CD4-positive, alpha-beta T cell treated with Interleukin-15 for 4 hours (primary cell): ENCODE data around the gene DOK7.

Experiments
- DNase-seq: peaks from one replicate; pipeline ENCODE4 v3.0.0-alpha.2; 2020; ENCODE audit warnings: low spot score

DOK7 gene

DNA sequence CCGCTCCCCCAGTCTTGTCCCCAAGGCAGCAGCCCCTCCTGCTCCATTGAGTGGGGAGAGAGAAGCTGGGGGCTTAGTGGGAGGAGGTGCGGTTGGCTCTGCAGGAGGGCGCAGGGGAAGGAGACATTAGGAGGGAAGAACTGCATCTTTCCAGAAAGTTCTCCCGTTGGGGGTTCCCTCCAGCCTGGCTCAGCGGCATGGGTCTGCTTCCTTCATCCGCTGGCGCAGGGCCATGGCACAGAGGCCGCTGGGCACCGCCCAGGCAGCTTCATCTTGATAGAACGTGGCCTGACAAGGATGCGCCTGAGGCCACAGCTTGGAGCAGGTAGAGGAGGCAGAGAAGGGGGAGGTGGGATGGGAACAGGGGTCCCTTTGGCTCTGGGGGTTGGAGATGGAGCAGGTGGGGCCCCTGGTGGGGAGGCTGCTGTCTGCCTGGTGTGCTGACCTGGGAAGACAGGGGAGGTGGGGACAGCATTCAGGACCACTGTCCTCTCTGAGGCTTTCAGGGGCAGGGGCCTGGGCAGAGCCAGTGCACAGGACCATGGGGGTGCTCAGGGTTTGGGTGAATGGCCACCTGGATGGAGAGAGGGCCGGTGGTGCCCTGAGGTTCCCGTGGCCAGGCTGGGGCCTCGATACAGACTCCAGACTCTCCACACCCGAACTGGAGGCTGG, 12.1 kb downstream of the DOK7 start:
- no peak for DNase-seq

DNA sequence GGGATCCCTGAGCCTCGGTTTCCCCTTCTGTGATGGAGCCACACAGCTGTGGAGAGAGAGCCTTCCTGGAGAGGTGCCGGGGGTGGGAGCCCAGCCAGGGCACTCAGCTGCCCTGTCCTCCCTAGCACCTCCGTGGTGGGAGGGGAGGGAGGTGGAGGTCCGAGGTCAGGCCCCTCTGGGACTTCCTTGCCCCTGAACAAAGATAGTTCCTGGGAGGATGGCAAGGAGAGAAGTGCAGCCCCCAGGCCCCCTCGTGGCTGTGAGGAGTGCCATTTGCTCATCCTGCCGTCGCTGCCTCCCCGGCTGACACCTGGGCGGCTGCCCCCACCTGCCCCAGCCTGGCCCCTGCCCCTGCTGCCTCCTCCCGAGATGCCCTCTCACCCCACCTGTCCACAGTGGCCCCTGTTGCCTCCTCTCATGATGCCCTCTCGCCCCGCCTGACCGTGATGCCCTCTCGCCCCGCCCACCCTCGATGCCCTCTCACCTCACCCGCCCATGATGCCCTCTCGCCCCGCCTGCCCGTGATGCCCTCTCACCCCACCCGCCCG, 12.7 kb downstream of the DOK7 start:
- DNase-seq = no peak

DNA sequence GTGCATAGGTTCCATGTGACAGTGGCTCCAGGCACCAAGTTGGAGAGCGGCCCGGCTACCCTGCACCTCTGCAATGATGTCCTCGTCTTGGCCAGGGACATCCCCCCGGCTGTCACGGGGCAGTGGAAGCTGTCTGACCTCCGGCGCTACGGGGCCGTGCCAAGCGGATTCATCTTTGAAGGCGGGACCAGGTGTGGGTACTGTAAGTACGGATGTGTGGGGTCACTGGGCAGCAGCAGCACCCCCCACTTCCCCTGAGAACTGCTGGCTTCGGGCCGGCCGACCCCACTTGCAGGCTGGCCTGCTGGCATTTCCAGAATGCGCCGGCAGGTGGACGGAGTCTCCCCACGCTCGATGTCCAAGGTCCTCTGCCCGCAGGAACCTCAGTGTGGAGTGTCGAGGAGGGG, 13.2 kb downstream of the DOK7 start:
- DNase-seq = no peak

DNA sequence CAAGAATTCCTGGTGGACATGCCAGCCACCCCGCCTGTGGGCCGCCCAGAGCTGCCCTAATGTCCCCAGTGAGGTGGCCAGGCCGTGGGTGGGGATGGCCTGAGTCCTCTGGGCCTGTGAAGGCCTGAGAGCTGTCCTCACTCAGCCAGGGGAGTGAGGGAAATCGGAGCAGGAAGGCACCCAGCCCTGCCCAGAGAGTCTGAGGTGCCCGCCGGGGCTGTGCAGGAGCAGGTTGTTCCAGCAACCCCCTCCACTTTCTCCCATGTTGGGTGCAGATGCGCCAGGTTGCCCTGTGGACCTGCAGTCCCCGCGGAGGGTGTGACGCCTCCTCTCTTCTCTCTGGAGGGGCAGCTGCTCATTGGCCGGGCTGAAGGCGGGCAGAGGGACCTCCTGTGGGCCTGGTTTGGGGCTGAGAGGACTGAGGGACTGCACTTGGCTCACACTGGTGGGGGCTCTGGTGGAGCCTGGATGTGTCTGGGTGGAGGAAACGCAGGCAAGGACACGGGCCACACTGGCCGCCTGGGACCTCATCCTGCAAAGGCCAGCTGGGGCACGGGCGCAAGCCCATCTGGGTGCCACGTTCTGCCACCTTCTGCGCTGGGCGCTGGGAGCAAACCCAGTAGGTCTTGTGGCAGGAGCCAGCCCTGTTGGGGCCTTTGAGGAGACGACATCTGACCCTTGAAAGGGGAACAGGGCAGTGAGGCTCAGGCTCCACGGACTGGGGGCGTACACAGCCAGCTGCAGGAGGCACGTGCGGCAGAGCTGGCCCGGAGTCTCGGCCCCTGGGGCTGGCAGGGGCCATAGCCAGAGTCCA, 14.0 kb downstream of the DOK7 start:
- DNase-seq = no peak

DNA sequence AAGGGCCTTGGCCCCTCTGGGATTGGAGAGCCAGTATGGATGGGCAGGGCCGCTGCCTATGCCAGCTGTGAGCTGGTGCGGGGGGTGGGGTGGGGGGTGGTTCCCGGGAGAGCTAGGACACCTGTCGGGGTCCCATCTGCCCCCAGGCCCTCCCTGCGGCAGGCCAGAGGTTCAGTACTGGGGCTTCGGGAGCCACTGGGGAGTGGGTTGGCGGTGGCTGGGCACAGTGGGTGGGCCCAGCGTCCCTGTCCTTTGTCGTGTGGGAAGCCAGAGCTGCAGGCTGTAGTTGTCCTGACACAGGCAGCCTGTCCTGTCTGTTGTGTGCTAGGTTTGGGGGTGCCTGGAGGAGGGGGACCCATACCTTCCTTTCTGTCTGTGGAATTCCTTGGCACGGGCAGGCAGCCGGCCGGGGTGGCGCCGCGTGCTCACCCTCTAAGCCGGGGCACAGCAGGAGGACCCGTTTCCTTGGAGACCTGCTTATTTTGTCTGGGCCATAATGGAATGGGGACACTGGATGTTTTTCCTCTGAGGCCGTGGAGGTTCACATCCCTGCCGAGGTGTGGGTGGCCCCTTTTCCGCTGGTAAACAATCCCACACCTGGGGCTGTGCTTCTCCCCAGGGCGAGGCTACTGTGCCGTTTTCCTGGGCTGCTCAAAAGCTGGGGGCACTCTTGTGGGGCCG, 14.8 kb downstream of the DOK7 start:
- no peak for DNase-seq

DNA sequence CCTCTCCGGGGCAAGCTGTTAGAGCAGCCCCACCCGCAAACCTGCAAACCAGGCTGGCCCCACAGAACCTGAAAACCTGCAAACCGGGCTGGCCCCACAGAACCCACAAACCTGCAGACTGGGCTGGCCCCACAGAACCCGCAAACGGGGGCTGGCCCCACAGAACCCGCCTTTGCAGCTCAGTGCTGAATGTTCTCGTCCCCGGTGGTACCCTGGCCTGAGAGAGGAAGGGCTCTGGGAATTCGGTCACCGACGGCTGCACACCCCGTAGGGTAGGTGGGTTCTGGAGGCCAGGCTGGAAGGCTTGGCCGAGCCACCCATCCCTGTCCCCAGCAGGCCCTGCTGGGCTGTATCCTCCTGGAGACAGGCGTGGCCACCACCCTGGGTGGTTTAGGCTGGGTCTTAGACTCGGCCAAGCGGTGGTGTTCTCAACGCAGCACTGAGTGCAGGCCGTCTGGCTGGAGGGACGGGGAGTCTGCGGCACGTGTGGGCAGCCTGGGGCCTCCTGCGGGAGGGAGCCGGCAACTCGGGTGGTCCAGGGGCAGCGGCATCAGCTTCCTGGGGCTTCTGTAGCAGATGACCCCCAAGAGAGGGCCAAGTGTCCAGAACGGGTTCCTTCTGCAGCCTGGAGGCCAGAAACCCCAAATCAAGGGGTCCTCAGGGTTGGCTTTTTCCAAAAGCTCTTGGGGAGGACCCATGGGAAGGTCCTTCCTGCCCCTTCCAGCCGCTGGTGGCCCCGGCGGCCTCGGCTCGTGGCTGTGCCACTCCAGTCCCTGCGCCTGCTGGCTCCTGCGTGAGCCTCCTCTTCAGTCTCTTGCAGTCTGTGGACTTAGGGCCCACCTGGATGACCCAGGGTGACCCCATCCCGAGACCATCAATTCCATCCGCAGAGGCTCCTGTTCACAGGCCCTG, 15.6 kb downstream of the DOK7 start:
- DNase-seq = no peak

DNA sequence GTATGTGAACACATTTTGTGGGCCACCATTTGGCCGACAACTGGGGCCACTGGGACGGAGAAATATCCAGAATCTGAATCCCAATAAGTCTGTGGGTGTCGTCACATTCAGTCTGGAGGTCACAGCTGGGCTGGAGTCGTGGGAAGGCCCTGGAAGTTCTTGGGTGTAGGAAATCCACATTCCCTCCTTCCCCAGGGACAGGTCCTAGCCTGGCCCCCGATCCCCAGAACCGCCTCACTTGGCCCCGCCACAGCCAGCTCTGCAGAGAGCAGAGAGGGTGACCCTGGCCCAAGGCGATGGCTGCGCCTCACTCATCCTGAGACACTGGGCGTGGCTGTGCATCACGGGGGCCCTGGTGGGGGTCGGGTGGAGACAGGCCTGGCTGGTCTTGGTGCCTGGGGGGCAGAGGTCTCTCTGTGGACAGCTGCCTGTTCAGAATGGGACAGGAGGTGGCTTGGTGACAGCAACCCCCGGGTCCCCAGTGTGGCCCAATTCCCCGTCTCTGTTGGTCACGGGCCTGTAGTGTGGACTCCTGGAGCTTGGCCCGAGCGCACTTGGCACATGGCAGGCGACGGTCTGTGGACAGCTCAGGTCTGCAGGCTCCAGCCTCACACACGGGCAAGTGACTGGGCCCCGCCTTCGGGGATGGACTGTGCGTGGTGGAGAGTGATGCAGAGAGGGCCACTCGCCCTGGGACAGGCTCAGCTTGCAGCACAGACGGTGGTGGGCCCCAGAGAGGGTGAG, 16.4 kb downstream of the DOK7 start:
- no peak for DNase-seq

DNA sequence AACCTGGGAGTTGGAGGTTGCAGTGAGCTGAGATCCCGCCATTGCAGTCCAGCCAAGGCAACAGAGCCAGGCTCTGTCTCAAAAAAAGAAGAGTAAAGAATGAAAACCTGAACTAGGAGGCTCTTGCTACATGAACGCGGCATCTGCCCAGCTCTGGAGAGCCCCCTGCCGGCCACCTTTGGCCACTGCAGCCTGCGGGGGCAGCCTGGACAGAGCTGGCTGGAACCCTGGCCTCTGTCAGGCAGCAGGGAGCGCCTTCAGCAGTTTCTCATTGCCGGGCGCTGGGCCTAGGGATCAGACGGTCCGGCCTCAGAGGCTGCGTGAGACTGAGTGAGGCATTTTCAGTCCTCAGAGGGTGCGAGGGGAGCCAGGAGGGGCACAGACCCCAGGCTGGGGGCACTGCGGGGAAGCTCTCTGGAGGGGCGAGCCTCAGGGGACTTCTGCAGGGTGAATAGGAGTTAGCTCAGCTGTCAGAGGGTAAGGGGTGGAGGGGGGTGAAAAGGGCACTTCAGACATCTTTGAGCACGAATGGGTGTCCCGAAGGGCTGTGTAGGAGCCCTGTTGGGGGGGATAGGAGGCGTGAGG, 17.5 kb downstream of the DOK7 start:
- DNase-seq = peak; percentile 61

DNA sequence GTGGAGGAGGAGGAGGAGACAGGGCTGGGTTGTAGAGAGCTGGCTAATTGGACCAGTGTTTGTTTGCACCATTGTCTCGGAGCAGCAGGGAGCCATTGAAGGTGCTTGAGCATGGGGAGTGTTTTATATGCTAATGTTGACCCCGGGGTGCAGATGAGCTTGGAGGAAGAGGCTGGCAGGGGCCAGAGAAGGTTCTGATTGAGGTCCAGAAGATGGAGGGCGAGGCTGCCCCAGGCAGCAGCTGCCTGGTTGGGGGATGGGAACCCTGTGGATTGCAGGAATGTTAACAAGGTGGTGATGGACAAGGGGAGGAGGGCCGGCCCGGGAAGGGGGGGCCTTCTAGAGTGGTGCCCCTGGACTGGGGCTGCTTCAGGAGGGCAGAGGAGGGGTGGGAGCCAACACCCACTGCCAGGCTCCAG, 18.0 kb downstream of the DOK7 start:
- DNase-seq = no peak

DNA sequence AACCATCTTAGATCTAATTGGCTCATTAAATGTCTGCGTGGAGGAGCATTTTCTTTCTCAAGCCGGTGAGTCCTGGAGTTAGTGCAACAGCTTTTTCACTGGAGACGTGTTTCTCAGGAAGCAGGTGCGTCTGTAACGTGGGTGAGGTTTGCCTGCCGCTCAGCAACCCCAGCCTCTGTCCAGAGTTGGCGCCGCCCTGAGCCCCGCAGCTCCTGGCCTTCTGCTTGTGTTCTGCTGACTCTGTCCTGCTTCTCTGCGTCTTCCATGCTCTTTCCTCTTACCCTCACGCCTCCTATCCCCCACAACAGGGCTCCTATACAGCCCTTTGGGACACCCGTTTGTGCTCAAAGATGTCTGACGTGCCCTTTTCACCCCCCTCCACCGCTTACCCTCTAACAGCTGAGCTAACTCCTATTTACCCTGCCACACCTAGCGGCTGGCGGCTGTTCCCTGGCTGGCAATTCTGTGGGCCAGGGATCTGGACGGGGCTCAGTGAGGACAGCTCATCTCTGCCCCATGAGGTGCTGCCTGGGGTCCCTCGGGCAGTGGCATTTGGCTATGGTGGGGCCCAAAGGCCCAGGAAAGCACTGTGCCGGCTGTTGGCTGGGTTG, 18.8 kb downstream of the DOK7 start:
- DNase-seq = no peak

DNA sequence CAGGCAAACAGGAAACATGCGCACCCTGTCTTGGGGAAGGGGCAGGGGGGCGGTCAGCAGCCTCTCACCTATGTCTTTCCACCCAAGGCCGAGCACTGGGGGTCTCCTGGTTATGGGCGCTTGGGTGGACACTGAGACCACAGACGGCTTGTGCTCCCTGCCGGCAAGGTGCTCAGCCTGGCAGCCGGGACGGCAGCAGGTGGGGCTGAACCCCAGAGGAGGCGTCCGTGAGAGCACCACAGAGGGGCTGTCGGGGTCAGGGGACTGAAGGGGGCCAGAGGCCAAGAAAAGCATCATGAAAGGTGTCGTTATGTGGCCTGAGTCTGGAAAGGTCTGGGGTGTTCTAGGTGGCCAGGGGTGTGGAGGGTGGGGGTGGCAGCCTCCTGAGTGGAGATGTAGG, 19.6 kb downstream of the DOK7 start:
- DNase-seq = no peak

DNA sequence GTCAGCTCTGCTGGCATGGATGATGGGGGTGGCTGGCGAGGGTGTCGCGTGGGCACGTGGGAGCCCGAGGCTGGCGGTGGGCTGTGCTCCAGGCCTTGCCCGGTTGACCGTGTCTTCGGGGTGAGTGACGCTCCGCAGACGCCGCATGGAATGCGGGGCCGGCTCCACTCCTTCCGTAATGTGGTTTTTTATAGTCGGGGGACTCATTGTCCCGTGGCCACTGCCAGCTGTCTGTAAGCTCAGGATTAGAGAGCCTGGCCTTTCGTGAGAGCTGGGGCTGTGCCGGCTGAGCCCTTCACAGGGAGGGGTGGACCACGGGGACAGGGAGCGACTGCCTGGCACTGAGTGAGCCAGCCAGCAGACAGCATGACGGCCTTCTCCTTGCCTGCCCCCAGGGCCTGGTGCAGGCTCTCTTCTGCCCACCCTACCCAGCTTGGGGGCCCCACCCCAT, 20.4 kb downstream of the DOK7 start:
- no peak for DNase-seq

DNA sequence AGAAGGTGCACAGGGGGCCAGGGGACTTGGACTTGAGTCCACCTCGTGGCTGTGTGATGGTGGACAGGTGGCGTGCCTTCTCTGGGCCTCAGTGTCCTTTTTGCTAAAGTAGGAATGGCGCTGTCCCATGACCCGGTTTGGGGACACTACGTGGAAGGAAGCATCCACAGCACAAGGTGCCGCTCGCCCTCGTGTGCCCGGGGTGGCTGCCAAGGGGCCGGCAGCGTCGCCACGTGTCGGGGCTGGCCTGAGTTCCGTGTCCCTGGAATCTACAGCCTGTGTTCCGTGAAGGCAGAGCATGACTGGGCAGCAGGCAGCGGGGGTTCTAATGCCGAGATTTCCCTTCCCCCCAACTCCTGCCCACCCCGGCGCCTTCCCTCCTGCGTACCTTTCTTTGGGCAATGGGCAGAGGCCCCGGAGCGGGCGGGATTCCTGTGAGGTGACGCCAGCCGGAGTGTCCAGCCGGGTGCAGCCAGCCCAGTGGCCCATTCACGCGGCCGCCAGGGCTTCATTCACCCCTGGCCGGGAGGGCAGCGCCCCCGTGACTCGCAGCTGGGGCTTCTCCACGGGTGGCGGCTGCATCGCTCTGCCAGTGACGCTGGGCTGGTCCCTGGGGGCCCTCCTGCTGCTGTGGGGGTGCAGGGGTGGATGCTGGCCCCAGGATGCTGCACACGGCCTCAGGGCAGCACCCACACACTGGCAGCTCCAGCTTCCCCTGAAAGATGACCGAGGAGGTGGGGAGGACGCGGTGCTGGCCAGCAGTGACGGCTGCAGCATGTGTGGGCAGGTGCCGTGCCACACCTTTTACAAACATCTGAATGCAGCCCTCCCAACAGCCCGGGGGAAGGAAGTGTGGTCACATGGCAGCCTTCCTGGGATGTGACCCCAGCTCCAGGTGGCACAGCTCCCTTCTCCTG, 21.2 kb downstream of the DOK7 start:
- no peak for DNase-seq

DNA sequence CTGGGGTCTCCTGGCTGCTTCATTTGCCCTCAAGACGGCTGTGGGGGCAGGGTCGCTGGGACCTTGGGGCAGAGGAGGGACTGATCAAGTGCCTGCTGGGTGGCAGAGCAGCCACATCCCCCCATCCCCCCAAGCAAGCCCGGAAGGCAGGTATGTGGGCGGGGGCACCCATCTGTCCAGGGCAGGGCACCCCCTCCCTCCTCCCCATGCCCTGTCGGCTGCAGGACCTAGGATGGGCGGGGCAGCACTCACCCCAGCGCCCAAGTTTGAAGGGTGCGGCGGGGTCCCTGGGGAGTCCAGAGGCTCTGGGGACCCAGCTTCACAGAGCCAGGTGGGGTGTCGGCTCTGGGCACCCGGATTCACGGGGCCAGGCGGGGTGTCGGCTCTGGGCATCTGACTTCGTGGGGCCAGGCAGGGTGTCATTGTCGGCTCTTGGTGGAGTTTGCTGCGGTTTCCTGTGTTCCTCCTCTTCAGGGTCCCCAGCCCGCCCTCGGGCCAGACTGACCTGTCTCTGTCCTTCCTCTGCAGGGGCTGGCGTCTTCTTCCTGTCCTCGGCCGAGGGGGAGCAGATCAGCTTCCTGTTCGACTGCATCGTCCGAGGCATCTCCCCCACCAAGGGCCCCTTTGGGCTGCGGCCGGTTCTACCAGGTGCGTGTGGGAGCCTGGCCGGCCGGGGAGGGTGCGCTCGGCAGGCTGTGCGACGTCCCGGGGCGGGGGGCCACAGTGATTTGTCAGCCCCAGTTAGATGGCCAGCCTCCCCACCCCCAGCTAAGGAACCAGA, 22.1 kb downstream of the DOK7 start:
- DNase-seq = no peak

DNA sequence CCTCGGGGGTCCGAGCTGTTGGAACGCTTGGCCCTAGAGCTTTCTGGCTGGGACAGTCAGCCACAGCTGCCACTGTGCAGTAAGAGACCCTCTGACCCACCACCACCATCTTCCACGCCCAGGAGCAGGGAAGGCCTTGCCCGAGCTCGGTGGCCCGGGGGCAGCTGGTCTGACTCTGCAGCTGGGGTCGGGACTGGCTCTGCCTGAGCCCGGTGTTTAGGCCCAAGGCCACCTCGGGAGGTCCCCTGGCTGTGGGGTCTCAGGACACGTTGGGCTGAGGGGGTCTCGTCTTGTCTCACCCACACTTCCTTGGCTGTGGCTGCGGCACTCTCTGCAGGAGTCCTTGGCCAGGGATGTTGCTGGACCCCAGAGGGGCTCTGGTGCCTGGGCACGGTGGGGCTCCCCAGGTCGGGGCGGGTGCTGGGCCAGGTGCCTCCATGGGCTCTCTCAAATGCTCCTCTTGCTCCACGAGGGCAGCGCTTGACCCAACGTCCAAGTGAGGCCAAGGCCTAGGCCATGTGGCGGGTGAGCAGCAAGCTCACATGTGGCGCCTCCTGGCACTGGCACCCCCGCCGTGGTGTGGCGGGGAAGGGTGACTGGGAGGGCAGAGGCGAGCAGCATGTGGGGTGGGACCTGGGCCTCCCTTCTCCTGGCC, 22.9 kb downstream of the DOK7 start:
- no peak for DNase-seq

DNA sequence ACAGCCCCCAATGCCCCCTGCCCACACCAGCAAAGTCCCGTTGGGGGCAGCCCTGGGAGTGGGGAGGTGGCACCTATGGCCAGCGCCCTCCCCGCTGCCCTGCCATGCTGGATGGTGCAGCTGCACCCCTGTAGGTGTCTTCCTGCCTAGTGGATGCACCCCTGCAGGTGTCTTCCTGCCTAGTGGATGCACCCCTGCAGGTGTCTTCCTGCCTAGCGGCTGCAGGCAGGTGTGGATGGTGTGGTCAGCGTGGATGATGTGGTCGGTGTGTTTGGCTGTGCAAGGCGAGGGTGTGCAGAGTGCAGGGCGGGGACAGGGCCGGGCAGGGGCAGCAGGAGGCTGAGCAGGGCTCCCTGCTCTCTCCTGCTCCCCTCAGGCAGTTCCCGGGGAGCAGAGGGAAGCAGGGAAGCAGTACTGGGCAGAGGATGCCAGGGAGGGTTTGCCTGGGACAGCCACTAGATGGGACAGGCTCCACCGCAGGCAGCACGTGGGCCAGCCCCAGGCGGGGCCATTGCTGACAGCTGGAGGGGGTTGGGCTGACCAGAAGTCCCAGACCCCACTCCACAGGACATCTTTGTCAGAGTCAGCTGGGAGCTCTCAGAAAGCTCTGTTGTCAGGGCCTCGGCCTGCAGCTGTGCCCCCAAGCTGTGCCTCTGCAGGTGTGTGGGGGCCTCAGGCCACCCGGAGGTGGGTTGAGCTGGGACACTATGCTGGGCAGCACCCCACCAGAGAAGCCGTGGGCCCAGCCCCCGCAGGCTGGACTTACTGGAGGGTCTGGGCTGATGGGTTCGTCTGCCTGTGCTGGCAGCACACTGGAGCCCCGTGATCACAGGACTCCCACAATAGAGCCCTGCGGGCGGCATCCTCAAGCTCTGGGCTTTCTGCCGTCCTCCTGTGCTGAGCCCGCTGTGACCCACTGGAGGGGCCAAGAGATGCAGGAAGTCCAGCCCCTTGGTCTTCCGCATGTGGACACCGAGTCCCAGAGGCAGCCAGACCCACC, 23.7 kb downstream of the DOK7 start:
- no peak for DNase-seq
